Lower lobe of right lung (tissue), 2 donors: ENCODE results near the gene SELP. TPM values are rescaled to one million over a fixed set of nuclear protein-coding genes. Genes with fewer than 3 reads are reported as not detected.

Source experiments
- ATAC-seq, 2 donors: fragments of 200-7000 bp; cut with Tn5 transposase; one replicate each; pipeline ENCODE4 v1.9.1; 2020 to 2022; ENCODE audit warnings: mild to moderate bottlenecking in 2 of 2, moderate library complexity in 2 of 2
- DNase-seq: peaks from one replicate; pipeline ENCODE4 v3.0.0-alpha.2; 2020
- H3K27ac ChIP-seq: fragments of 200-600 bp; one replicate; pipeline ENCODE4 v1.8.0; 2022
- H3K27me3 ChIP-seq: fragments of 200-600 bp; one replicate; pipeline ENCODE4 v1.8.0; 2022; ENCODE audit warnings: low read depth
- H3K36me3 ChIP-seq: fragments of 200-600 bp; one replicate; pipeline ENCODE4 v1.8.0; 2022; ENCODE audit warnings: mild to moderate bottlenecking
- H3K4me1 ChIP-seq: fragments of 200-600 bp; one replicate; pipeline ENCODE4 v1.8.0; 2022
- H3K4me3 ChIP-seq: fragments of 200-600 bp; one replicate; pipeline ENCODE4 v1.8.0; 2022; ENCODE audit warnings: mild to moderate bottlenecking
- H3K9me3 ChIP-seq: fragments of 200-600 bp; one replicate; pipeline ENCODE4 v1.8.0; 2022
- CTCF ChIP-seq: fragments of 200-600 bp; IDR thresholded peaks from one replicate; pipeline ENCODE4 v1.8.0; 2022; ENCODE audit warnings: antibody characterized with exemption, mild to moderate bottlenecking
- intact Hi-C: fragments of 100-400 bp; cut with DNase I; formaldehyde crosslinking; loops from one replicate; pipeline ENCODE4 v1.11.0; 2022
- total RNA-seq: library from RNA; stranded (reverse); fragmentation: NEBNext Ultra II Directional; extraction: Animal tissue kit (Norgen Biotek cat#: 25700); gene quantifications from one replicate; pipeline ENCODE4 v1.2.1, GENCODE V29; 2021
- donor health status: DM: no; HTN: yes; CAD: no; lungs with severe emphysema.

SELP gene
- total RNA-seq, 1 donor from 2014 or later, result 21.4 TPM

- no peaks in the 10 kb centered on the region for H3K27me3 ChIP-seq
- H3K4me3 ChIP-seq, result no peak overlapping the region
- H3K36me3 ChIP-seq, result no peaks in the 10 kb centered on the region
- TF ChIP-seq CTCF, result no peak
- peaks cover 28% of the 10 kb centered on the region for H3K4me1 ChIP-seq
- no peaks in the 10 kb centered on the region for H3K9me3 ChIP-seq
- DNase-seq (no peak), ATAC-seq (peak in 1 of 2 donors; percentile 37)
- H3K27ac ChIP-seq, result no peak overlapping the region
- intact Hi-C loops, result no loop called here
Measured at GRCh38 chr1:169610108-169610507, 19.8 kb downstream of the SELP start.

- peak in 1 of 2 donors; percentile 32 for ATAC-seq
- peak; percentile 41 for DNase-seq
- Histone ChIP-seq H3K36me3 (no peaks in the 10 kb centered on the region), H3K27me3 (no peaks in the 10 kb centered on the region), H3K9me3 (no peaks in the 10 kb centered on the region), H3K27ac (no peak overlapping the region), H3K4me3 (no peak overlapping the region), H3K4me1 (peaks cover 30% of the 10 kb centered on the region)
- intact Hi-C loops, result no loop called here
- no peak for TF ChIP-seq CTCF
Measured at GRCh38 chr1:169608226-169608625, 21.7 kb downstream of the SELP start.

- intact Hi-C loops, result no loop called here
- Histone ChIP-seq H3K27me3 (no peaks in the 10 kb centered on the region), H3K4me1 (peaks cover 17% of the 10 kb centered on the region), H3K36me3 (no peaks in the 10 kb centered on the region), H3K9me3 (no peaks in the 10 kb centered on the region), H3K4me3 (no peak overlapping the region), H3K27ac (no peak overlapping the region)
- peak; percentile 91 to 92 for ATAC-seq
- DNase-seq, result peak; percentile 80
- TF ChIP-seq CTCF, result no peak
Measured at GRCh38 chr1:169604781-169605560, 25.0 kb downstream of the SELP start.

- Histone ChIP-seq H3K4me1 (peaks cover 7% of the 10 kb centered on the region), H3K9me3 (no peaks in the 10 kb centered on the region), H3K36me3 (no peaks in the 10 kb centered on the region), H3K27me3 (no peaks in the 10 kb centered on the region), H3K27ac (no peak overlapping the region), H3K4me3 (no peak overlapping the region)
- DNase-seq (no peak), ATAC-seq (peak in 1 of 2 donors; percentile 49)
- TF ChIP-seq CTCF, result peak; percentile 56
- intact Hi-C loops, result no loop called here
Measured at GRCh38 chr1:169601096-169601881, 28.6 kb downstream of the SELP start.

GRCh38 chr1:169595764-169596711, 33.9 kb downstream of the SELP start:
- Histone ChIP-seq H3K9me3 (no peaks in the 10 kb centered on the region), H3K27me3 (no peaks in the 10 kb centered on the region), H3K4me3 (no peak overlapping the region), H3K36me3 (no peaks in the 10 kb centered on the region), H3K27ac (no peak overlapping the region), H3K4me1 (no peaks in the 10 kb centered on the region)
- intact Hi-C loops, result no loop called here
- no peak for DNase-seq
- no peak for ATAC-seq
- no peak for TF ChIP-seq CTCF
